ENCODE results near the gene ZNF841. TPM values are rescaled to one million over a fixed set of nuclear protein-coding genes. Genes with fewer than 3 reads are reported as not detected.
"Not testable (repeated sequence)": the region's sequence is repeated elsewhere in the genome, so short reads cannot be mapped to it uniquely, and the experiment has no call there.

ZNF841 gene
- total RNA-seq, 2 experiments from 2014 or later = 18.0 to 20.3 TPM

DNA sequence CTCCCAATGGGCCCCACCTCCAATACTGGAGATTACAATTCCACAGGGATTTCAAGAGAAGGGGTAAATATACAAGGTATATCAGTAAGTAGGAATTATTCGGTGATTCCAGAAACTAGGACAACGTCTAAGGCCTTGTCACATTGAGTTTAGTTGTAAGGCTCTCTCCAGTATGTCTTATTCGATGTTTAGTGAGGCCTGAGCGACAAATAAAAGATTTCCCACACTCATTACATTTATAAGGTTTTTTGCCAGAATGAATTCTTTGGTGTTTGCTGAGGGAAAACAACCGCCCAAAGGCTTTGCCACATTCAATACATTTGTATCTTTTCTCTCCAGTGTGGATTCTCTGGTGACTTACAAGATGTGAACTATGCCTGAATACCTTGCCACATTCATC is 19.1 kb upstream of the ZNF841 start:
- Mint-ChIP-seq H3K27ac (no peak overlapping the region), H3K4me1 (no peaks in the 10 kb centered on the region), H3K27me3 (no peaks in the 10 kb centered on the region), H3K9me3 (ENCODE audit: low read depth) (peaks cover 77% of the 10 kb centered on the region), H3K36me3 (ENCODE audit: low read depth) (peaks cover 73% of the 10 kb centered on the region), H3K4me3 (no peak overlapping the region)
- DNase-seq (no peak), ATAC-seq (no peak)
- intact Hi-C loops (cut with DNase I, micrococcal nuclease) = no loop called here
- CTCF ChIA-PET = no interaction called here
- POLR2A ChIA-PET = no interaction called here

DNA sequence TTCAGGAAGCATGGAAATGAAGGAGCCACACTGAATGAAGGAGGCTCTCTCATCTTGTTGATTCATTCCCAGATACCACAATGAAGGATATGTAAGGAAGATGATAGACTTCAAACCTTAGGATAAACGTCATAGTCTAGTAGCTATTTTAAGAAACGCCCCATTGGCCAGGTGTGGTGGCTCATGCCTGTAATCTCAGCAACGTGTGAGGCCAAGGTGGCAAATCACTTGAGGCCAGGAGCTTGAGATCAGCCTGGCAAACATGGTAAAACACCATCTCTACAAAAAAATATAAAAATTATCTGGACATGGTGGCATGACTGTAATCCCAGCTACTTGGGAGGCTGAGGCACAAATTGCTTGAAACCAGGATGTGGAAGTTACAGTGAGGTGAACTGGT is 17.1 kb upstream of the ZNF841 start:
- Mint-ChIP-seq H3K4me1 (no peaks in the 10 kb centered on the region), H3K4me3 (no peak overlapping the region), H3K27ac (no peak overlapping the region), H3K9me3 (ENCODE audit: low read depth) (peaks cover 72% of the 10 kb centered on the region), H3K36me3 (ENCODE audit: low read depth) (peaks cover 59% of the 10 kb centered on the region), H3K27me3 (no peaks in the 10 kb centered on the region)
- POLR2A ChIA-PET = no interaction called here
- CTCF ChIA-PET = no interaction called here
- DNase-seq (no peak), ATAC-seq (no peak)
- intact Hi-C loops (cut with DNase I, micrococcal nuclease) = no loop called here

GRCh38 chr19:52110780-52111179 is 15.2 kb upstream of the ZNF841 start:
- Mint-ChIP-seq H3K9me3 (ENCODE audit: low read depth) (peaks cover 70% of the 10 kb centered on the region), H3K27ac (no peak overlapping the region), H3K4me1 (no peaks in the 10 kb centered on the region), H3K27me3 (no peaks in the 10 kb centered on the region), H3K4me3 (no peak overlapping the region), H3K36me3 (ENCODE audit: low read depth) (peaks cover 54% of the 10 kb centered on the region)
- DNase-seq (no peak), ATAC-seq (no peak)
- ChIA-PET CTCF (no interaction called here), POLR2A (no interaction called here)
- intact Hi-C loops (cut with DNase I, micrococcal nuclease) = no loop called here

DNA sequence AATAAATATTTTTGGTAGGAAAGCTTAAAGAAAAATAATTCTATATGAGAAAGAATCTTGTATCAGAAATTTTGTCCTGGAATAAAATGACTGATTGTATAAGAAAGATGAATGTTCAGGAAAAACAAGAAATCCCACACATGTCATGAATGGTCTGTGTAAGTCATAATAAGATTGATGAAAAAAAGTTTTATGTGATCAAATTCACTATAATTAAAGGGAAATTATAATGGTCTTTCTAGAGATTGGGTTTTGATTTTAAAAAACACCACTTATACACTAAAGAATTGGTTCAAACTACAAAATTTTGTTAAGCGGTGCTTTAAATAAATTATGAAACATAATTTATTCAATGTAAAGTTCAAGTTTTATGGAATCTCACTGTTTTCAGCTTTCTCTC is 7.2 kb upstream of the ZNF841 start:
- H3K4me1 Mint-ChIP-seq = no peaks in the 10 kb centered on the region
- no peak for ATAC-seq

DNA sequence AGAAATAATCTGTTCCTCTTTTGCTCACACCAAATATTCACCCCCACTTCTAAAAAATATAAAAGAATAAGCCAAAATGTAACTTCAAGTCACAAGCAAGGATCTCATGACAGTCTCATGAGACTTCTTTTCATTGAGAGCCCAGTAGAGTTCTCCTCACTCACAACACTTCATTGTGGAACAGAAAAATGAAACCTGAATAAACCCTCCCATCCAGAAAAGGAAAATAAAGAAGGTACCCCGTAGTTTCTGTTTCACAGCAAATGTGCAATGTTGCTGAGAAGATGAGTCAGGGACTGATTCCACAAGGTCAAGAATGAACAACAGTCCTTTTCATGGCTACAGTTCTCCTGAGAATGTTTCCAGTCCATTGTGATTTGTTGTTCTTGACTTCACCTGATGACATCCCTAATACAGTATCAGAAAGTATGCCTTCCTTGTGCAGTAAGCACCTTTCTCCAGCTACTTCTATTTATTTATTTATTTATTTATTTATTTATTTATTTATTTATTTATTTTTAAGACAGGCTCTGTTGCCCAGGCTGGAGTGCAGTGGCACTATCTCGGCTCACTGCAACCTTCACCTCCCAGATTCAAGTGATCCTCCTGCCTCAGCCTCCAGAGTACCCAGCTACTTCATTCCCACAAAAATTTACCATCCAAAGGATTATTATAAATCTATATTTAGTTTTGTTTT is 6.4 kb upstream of the ZNF841 start:
- peaks cover 27% of the 10 kb centered on the region for H3K9me3 Mint-ChIP-seq (ENCODE audit: low read depth)
- no peaks in the 10 kb centered on the region for H3K27me3 Mint-ChIP-seq
- no peak overlapping the region for H3K27ac Mint-ChIP-seq
- DNase-seq (no peak), ATAC-seq (no peak)
- POLR2A ChIA-PET = no interaction called here
- no peaks in the 10 kb centered on the region for H3K4me1 Mint-ChIP-seq
- intact Hi-C loops (cut with DNase I, micrococcal nuclease) = no loop called here
- no peak overlapping the region for H3K4me3 Mint-ChIP-seq
- peaks cover 17% of the 10 kb centered on the region for H3K36me3 Mint-ChIP-seq (ENCODE audit: low read depth)
- CTCF ChIA-PET = no interaction called here

More for the DNA sequence above, 7.2 kb upstream of the ZNF841 start:
- Mint-ChIP-seq H3K9me3 (ENCODE audit: low read depth) (peaks cover 33% of the 10 kb centered on the region), H3K27ac (no peak overlapping the region), H3K4me3 (no peak overlapping the region), H3K27me3 (no peaks in the 10 kb centered on the region), H3K36me3 (ENCODE audit: low read depth) (peaks cover 20% of the 10 kb centered on the region)
- ChIA-PET POLR2A (no interaction called here), CTCF (no interaction called here)
- intact Hi-C loops (cut with DNase I, micrococcal nuclease) = no loop called here
- DNase-seq = no peak

DNA sequence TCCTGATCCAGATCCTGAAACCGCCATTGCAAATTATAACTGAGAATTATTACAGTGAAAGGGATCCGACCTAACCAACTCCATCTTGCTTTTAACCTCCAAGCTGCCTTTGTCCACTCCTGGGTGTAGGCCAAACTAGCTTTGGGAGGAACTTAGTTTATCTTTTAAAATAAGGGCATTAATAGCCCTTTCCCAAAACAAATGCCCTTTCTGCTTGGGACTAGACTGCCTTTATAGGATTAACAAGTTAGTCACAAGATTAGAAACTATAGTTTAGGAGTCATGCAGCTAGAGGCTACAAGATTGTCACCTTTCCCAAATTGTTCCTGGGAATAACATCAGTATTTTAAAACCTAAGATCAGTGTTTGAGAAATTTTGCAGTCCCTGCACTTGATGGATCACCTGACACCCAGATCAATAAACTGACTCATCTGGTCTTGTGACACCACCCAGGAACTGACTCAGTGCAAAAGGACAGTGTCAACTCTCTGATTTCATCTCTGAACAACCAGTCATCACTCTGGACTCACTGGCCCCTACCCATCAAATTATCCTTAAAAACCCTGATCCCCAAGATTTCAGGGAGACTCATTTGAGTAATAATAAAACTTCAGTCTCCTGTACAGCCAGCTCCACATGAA is 4.1 kb upstream of the ZNF841 start:
- Mint-ChIP-seq H3K36me3 (ENCODE audit: low read depth) (peaks cover 23% of the 10 kb centered on the region), H3K4me1 (peaks cover 6% of the 10 kb centered on the region), H3K9me3 (ENCODE audit: low read depth) (peaks cover 34% of the 10 kb centered on the region), H3K27me3 (no peaks in the 10 kb centered on the region), H3K4me3 (no peak overlapping the region), H3K27ac (no peak overlapping the region)
- CTCF ChIA-PET = interaction anchor here (0.6 kb wide), 1 partner anchor 293 kb away, joined by 3 read pairs; no protein-coding TSS in a partner anchor
- intact Hi-C loops (cut with DNase I, micrococcal nuclease) = no loop called here
- ATAC-seq (no peak), DNase-seq (no peak)
- POLR2A ChIA-PET = no interaction called here

- intact Hi-C loops (cut with DNase I, micrococcal nuclease); ATAC-seq; DNase-seq; H3K27ac Mint-ChIP-seq; CTCF ChIA-PET; POLR2A ChIA-PET; H3K27me3 Mint-ChIP-seq: not testable (repeated sequence)
- H3K4me1 Mint-ChIP-seq = peaks cover 22% of the 10 kb centered on the region
- H3K4me3 Mint-ChIP-seq = peak overlapping the region; percentile 94
- peaks cover 52% of the 10 kb centered on the region for H3K36me3 Mint-ChIP-seq (ENCODE audit: low read depth)
- peaks cover 49% of the 10 kb centered on the region for H3K9me3 Mint-ChIP-seq (ENCODE audit: low read depth)
Observed at GRCh38 chr19:52096416-52096815, 851 bp upstream of the ZNF841 start.

DNA sequence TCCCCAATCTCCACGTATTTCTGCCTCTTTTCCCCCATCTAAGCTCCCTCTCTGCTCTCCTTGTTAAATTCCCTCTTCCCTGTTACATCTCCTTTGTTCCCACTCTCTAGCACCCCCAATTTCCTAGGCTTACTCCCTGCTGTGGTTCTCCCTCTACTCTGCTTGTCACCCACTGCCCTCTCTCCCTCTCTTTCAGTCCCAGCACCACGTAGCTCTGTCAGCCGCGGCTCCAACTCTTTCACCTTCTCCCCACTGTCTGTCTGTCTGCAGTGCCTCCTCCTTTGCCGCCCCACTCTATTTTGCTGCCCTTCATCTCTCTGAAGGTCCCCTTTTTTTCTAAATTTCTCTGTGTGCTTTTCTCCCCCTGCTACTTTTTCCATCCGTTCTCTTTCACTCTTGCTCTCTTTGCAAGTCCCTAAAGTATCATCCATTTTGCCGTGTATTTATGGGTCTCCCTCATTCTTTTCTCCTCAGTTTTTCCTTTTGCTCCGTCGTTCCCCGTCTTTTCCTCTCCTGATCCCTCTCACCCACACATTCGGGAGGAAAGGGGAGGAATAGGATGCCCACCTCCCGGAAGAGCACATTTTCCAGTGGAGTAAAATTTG is 937 bp downstream of the ZNF841 start:
- Mint-ChIP-seq H3K9me3 (ENCODE audit: low read depth) (peaks cover 55% of the 10 kb centered on the region), H3K27ac (peak overlapping the region; percentile 95), H3K27me3 (no peaks in the 10 kb centered on the region), H3K4me1 (peaks cover 22% of the 10 kb centered on the region), H3K4me3 (peak overlapping the region; percentile 94), H3K36me3 (ENCODE audit: low read depth) (peaks cover 70% of the 10 kb centered on the region)
- no peak for ATAC-seq
- intact Hi-C loops (cut with DNase I, micrococcal nuclease) = loop anchor here in 1 of 2 experiments (1.0 to 2.0 kb wide), 7 partner anchors 46 to 189 kb away; partner anchors contain the start of genes PPP2R1A, ZNF432, ZNF614 and ZNF649
- ChIA-PET POLR2A (no interaction called here), CTCF (no interaction called here)
- peak; percentile 11 for DNase-seq

DNA sequence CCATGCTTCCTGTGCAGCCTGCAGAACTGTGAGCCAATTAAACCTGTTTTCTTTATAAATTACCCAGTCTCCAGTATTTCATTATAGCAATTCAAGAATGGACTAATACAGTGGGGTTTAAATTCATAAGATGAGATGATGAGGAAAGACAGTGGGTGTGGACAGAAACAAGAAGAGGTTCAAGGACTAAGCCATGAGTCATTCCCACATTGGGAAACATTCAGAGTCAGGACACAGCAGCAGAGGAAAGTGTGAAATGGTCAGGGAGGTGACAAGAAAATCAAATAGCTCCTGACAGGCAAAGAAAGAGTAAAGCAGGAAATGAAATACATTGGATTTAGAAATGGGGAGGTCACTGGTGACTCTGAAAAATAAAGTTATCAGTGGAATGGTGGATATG is 9.1 kb downstream of the ZNF841 start:
- peaks cover 58% of the 10 kb centered on the region for H3K9me3 Mint-ChIP-seq (ENCODE audit: low read depth)
- H3K36me3 Mint-ChIP-seq (ENCODE audit: low read depth) = peaks cover 98% of the 10 kb centered on the region
- ATAC-seq (no peak), DNase-seq (no peak)
- H3K27ac Mint-ChIP-seq = no peak overlapping the region
- intact Hi-C loops (cut with DNase I, micrococcal nuclease) = no loop called here
- ChIA-PET CTCF (no interaction called here), POLR2A (no interaction called here)
- H3K27me3 Mint-ChIP-seq = no peaks in the 10 kb centered on the region
- H3K4me3 Mint-ChIP-seq = no peak overlapping the region
- no peaks in the 10 kb centered on the region for H3K4me1 Mint-ChIP-seq

DNA sequence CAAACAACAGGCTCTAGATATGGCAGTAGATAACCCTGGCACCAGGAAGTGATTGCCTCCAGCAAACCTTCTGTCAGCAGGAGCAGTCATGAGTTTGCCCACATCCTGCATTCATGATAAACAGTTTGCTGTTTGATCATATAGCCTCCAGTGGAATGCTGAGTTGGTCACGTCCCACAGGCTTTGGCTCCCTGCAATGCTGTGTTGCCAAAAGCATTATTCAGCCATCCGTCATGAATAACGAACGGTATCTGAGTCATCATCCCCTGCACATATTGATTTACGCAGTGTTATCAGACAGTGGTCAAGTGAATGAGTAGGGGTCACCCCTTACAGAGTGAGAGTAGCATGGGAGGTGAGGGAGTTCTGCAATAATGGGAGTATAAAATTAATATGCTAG is 25.1 kb downstream of the ZNF841 start:
- Mint-ChIP-seq H3K27ac (no peak overlapping the region), H3K36me3 (ENCODE audit: low read depth) (peaks cover 97% of the 10 kb centered on the region), H3K9me3 (ENCODE audit: low read depth) (peaks cover 71% of the 10 kb centered on the region), H3K4me3 (no peak overlapping the region), H3K4me1 (no peaks in the 10 kb centered on the region), H3K27me3 (no peaks in the 10 kb centered on the region)
- DNase-seq (no peak), ATAC-seq (no peak)
- POLR2A ChIA-PET = no interaction called here
- CTCF ChIA-PET = no interaction called here
- intact Hi-C loops (cut with DNase I, micrococcal nuclease) = no loop called here

DNA sequence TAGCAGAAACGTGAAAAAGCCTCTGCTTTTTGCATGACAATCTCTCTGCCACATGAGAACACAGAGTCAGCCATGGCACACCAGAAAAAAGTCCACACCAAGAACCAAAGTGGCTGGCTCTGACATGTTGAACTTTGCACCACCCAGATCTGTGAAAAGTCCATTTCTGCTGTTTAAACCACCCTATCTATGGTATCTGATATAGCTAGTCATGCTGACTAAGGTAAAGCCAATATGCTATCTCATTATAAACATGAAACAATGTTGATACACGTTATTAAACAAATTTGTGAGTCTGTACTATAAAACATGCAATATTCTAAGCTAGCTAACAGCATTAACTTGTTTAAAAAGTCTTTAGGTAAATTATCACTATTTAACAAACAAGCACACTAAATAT is 25.9 kb downstream of the ZNF841 start:
- ATAC-seq (no peak), DNase-seq (no peak)
- Mint-ChIP-seq H3K9me3 (ENCODE audit: low read depth) (peaks cover 69% of the 10 kb centered on the region), H3K4me3 (no peak overlapping the region), H3K27me3 (no peaks in the 10 kb centered on the region), H3K27ac (no peak overlapping the region), H3K36me3 (ENCODE audit: low read depth) (peaks cover 97% of the 10 kb centered on the region), H3K4me1 (no peaks in the 10 kb centered on the region)
- intact Hi-C loops (cut with DNase I, micrococcal nuclease) = no loop called here
- POLR2A ChIA-PET = no interaction called here
- CTCF ChIA-PET = no interaction called here

DNA sequence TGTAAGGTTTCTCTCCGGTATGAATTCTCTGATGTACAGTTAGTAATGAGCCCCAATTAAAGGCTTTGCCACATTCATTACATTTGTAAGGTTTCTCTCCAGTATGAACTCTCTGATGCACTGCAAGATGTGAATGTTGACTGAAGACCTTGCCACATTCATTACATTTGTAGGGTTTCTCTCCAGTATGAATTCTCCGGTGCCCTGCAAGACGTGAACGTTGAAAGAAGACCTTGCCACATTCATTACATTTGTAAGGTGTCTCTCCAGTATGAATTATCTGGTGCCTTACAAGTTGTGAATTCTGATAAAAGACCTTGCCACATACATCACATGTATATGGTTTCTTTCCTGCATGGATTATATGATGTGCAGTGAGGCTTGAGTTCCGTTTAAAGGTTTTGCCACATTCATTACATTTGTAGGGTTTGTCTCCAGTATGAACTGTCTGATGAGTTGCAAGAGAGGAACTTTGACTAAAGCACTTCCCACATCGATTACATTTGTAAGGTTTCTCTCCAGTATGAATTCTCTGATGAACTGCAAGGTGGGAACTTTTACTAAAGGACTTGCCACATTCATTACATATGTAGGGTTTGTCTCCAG is 29.2 kb downstream of the ZNF841 start:
- intact Hi-C loops (cut with DNase I, micrococcal nuclease) = no loop called here
- peaks cover 63% of the 10 kb centered on the region for H3K9me3 Mint-ChIP-seq (ENCODE audit: low read depth)

More for the DNA sequence above, 29.2 kb downstream of the ZNF841 start:
- ChIA-PET POLR2A (no interaction called here), CTCF (no interaction called here)
- Mint-ChIP-seq H3K4me3 (no peak overlapping the region), H3K4me1 (no peaks in the 10 kb centered on the region), H3K27ac (no peak overlapping the region), H3K27me3 (no peaks in the 10 kb centered on the region), H3K36me3 (ENCODE audit: low read depth) (peaks cover 91% of the 10 kb centered on the region)
- DNase-seq (no peak), ATAC-seq (no peak)

Measured in activated CD4-positive, alpha-beta T cell treated with anti-CD3 and anti-CD28 coated beads for 36 hours (primary cell).